ENCODE data around the gene TMEM63C.

- TF ChIP-seq POLR2A (IDR thresholded peaks at IDR 0.05) (no peak), CTCF (IDR thresholded peaks at IDR 0.05) (no peak), POLR2AphosphoS5 (IDR thresholded peaks at IDR 0.05) (no peak)
Measured at GRCh38 chr14:77241955-77242354, 60.4 kb downstream of the TMEM63C start.
